ENCODE results near the gene RBP7.
"Not testable (repeated sequence)": the region's sequence is repeated elsewhere in the genome, so short reads cannot be mapped to it uniquely, and the experiment has no call there.

RBP7 gene

DNA sequence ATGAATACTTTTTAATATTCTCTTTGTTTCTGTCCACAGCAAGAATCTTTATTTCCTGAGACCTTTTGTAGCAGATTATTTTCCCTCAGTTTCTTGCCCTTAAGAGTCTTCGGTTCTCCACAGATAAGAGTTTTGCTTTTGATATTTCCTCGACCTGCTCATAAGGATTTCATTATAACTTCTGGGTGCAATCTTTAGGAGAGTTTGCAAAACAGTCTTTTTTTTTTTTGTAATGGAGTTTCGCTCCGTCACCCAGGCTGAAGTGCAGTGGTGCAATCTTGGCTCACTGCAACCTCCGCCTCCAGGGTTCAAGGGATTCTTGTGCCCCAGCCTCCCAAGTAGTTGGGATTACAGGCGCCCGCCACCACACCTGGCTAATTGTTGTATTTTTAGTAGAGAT lies 25.6 kb downstream of the RBP7 start:
- Histone ChIP-seq H4K20me1 (ENCODE audit: insufficient read depth, low read length, poor library complexity, severe bottlenecking) (no peaks in the 10 kb centered on the region), H3K4me3 (ENCODE audit: low read length, poor library complexity, severe bottlenecking) (no peak overlapping the region), H3K9ac (ENCODE audit: low read depth, low read length, poor library complexity, severe bottlenecking) (no peak overlapping the region), H3K36me3 (ENCODE audit: insufficient read depth, low read length) (no peaks in the 10 kb centered on the region), H3F3A (ENCODE audit: low read depth) (no peaks in the 10 kb centered on the region), H3K4me1 (ENCODE audit: insufficient read depth, low read length, poor library complexity, severe bottlenecking) (no peaks in the 10 kb centered on the region), H3K9me2 (replicated peaks; ENCODE audit: low read depth, low read length) (no peaks in the 10 kb centered on the region), H2AFZ (ENCODE audit: low read length) (no peak overlapping the region), H3K79me2 (ENCODE audit: insufficient read depth, low read length) (no peaks in the 10 kb centered on the region), H3K27me3 (ENCODE audit: insufficient read depth, low read length, poor library complexity, severe bottlenecking) (no peaks in the 10 kb centered on the region), H3K4me2 (ENCODE audit: low read depth, low read length, poor library complexity, severe bottlenecking) (no peak overlapping the region), H3K9me3 (ENCODE audit: insufficient read depth, low read depth, low read length) (no peaks in the 10 kb centered on the region)
- TF ChIP-seq, protein P1, sequence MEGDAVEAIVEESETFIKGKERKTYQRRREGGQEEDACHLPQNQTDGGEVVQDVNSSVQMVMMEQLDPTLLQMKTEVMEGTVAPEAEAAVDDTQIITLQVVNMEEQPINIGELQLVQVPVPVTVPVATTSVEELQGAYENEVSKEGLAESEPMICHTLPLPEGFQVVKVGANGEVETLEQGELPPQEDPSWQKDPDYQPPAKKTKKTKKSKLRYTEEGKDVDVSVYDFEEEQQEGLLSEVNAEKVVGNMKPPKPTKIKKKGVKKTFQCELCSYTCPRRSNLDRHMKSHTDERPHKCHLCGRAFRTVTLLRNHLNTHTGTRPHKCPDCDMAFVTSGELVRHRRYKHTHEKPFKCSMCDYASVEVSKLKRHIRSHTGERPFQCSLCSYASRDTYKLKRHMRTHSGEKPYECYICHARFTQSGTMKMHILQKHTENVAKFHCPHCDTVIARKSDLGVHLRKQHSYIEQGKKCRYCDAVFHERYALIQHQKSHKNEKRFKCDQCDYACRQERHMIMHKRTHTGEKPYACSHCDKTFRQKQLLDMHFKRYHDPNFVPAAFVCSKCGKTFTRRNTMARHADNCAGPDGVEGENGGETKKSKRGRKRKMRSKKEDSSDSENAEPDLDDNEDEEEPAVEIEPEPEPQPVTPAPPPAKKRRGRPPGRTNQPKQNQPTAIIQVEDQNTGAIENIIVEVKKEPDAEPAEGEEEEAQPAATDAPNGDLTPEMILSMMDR (conservative IDR thresholded peaks at IDR 0.05; ENCODE audit: low read length), result no peak
- no peak for TF ChIP-seq EZH2phosphoT487 (IDR thresholded peaks at IDR 0.05; ENCODE audit: borderline replicate concordance)

DNA sequence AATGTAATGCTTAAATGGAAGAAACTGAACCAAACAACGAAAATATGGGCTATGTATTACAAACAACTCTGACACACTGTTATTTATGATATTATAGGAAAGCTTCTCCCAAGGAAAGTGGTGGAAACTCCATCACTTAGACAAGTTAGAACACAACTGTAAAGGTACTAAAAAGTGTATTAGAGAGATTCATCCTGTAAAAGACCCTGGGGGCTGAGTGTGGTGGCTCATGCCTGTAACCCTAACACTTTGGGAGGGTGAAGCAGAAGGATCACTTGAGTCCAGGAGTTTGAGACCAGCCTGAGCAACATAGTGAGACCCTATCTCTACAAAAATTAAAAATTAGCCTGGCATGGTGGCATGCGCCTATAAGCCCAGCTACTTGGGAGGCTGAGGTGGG lies 28.3 kb downstream of the RBP7 start:
- Histone ChIP-seq H3K4me1 (ENCODE audit: insufficient read depth, low read length, poor library complexity, severe bottlenecking) (no peaks in the 10 kb centered on the region), H3K9ac (ENCODE audit: low read depth, low read length, poor library complexity, severe bottlenecking) (no peak overlapping the region), H3K36me3 (ENCODE audit: insufficient read depth, low read length) (no peaks in the 10 kb centered on the region), H3K27me3 (ENCODE audit: insufficient read depth, low read length, poor library complexity, severe bottlenecking) (no peaks in the 10 kb centered on the region), H3F3A (ENCODE audit: low read depth) (no peaks in the 10 kb centered on the region), H3K79me2 (ENCODE audit: insufficient read depth, low read length) (no peaks in the 10 kb centered on the region), H4K20me1 (ENCODE audit: insufficient read depth, low read length, poor library complexity, severe bottlenecking) (no peaks in the 10 kb centered on the region), H3K4me3 (ENCODE audit: low read length, poor library complexity, severe bottlenecking) (no peak overlapping the region), H3K9me2 (replicated peaks; ENCODE audit: low read depth, low read length) (no peaks in the 10 kb centered on the region), H3K9me3 (ENCODE audit: insufficient read depth, low read depth, low read length) (no peaks in the 10 kb centered on the region), H2AFZ (ENCODE audit: low read length) (no peak overlapping the region), H3K4me2 (ENCODE audit: low read depth, low read length, poor library complexity, severe bottlenecking) (no peak overlapping the region)
- TF ChIP-seq, protein P1 (conservative IDR thresholded peaks at IDR 0.05; ENCODE audit: low read length), result no peak
- TF ChIP-seq EZH2phosphoT487 (IDR thresholded peaks at IDR 0.05; ENCODE audit: borderline replicate concordance), result no peak

DNA sequence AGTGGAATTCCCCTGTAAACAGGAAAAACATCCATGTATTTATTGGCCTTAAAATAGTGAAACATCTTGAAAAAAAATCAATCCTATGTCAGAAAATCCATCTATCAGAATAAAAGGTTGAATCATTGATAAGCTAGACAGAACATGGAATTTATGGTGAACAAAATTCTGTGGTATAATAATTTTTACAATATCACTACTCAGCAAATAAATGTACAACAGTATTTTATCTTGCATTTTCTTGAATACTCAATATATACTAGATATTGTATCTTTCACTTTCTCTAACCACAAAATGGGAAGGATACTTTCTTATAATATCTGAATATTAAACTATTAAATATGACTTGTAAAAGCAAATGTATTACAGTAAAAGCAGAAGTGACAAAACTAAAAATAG lies 30.0 kb downstream of the RBP7 start:
- no peak overlapping the region for H2AFZ ChIP-seq (ENCODE audit: low read length)
- no peaks in the 10 kb centered on the region for H3K9me2 ChIP-seq (replicated peaks; ENCODE audit: low read depth, low read length)
- H3K36me3 ChIP-seq (ENCODE audit: insufficient read depth, low read length), result no peaks in the 10 kb centered on the region
- no peaks in the 10 kb centered on the region for H3K79me2 ChIP-seq (ENCODE audit: insufficient read depth, low read length)
- no peaks in the 10 kb centered on the region for H3K27me3 ChIP-seq (ENCODE audit: insufficient read depth, low read length, poor library complexity, severe bottlenecking)
- H3K4me1 ChIP-seq (ENCODE audit: insufficient read depth, low read length, poor library complexity, severe bottlenecking), result peaks cover 1% of the 10 kb centered on the region
- TF ChIP-seq, protein P1 (conservative IDR thresholded peaks at IDR 0.05; ENCODE audit: low read length), result no peak
- no peak for TF ChIP-seq EZH2phosphoT487 (IDR thresholded peaks at IDR 0.05; ENCODE audit: borderline replicate concordance)
- H3K4me3 ChIP-seq (ENCODE audit: low read length, poor library complexity, severe bottlenecking), result no peak overlapping the region
- no peak overlapping the region for H3K4me2 ChIP-seq (ENCODE audit: low read depth, low read length, poor library complexity, severe bottlenecking)
- no peak overlapping the region for H3K9ac ChIP-seq (ENCODE audit: low read depth, low read length, poor library complexity, severe bottlenecking)
- H3F3A ChIP-seq (ENCODE audit: low read depth), result no peaks in the 10 kb centered on the region
- H4K20me1 ChIP-seq (ENCODE audit: insufficient read depth, low read length, poor library complexity, severe bottlenecking), result no peaks in the 10 kb centered on the region
- H3K9me3 ChIP-seq (ENCODE audit: insufficient read depth, low read depth, low read length), result no peaks in the 10 kb centered on the region

DNA sequence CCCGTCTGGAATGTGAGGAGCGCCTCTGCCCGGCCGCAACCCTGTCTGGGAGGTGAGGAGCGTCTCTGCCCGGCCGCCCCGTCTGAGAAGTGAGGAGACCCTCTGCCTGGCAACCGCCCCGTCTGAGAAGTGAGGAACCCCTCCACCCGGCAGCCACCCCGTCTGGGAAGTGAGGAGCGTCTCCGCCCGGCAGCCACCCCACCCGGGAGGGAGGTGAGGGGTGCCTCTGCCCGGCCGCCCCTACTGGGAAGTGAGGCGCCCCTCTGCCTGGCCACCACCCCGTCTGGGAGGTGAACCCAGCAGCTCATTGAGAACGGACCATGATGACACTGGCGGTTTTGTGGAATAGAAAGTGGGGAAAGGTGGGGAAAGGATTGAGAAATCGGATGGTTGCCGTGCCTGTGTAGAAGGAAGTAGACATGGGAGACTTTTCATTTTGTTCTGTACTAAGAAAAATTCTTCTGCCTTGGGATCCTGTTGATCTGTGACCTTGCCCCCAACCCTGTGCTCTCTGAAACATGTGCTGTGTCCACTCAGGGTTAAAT lies 32.0 kb downstream of the RBP7 start:
- not testable (repeated sequence) for H3K9ac ChIP-seq (ENCODE audit: low read depth, low read length, poor library complexity, severe bottlenecking); H4K20me1 ChIP-seq (ENCODE audit: insufficient read depth, low read length, poor library complexity, severe bottlenecking); H2AFZ ChIP-seq (ENCODE audit: low read length); H3K4me3 ChIP-seq (ENCODE audit: low read length, poor library complexity, severe bottlenecking); H3K9me2 ChIP-seq (replicated peaks; ENCODE audit: low read depth, low read length); H3K27me3 ChIP-seq (ENCODE audit: insufficient read depth, low read length, poor library complexity, severe bottlenecking); H3F3A ChIP-seq (ENCODE audit: low read depth); H3K36me3 ChIP-seq (ENCODE audit: insufficient read depth, low read length); H3K79me2 ChIP-seq (ENCODE audit: insufficient read depth, low read length); H3K9me3 ChIP-seq (ENCODE audit: insufficient read depth, low read depth, low read length); H3K4me2 ChIP-seq (ENCODE audit: low read depth, low read length, poor library complexity, severe bottlenecking)
- H3K4me1 ChIP-seq (ENCODE audit: insufficient read depth, low read length, poor library complexity, severe bottlenecking), result peaks cover 11% of the 10 kb centered on the region

Measured in Loucy (cell line).